Measurements from ENCODE around the gene PFDN2.
A peak's percentile ranks its signal among the peaks of the same experiment; 100 is the strongest.
"Not testable (repeated sequence)": the region's sequence is repeated elsewhere in the genome, so short reads cannot be mapped to it uniquely, and the experiment has no call there.

PFDN2 gene

DNA sequence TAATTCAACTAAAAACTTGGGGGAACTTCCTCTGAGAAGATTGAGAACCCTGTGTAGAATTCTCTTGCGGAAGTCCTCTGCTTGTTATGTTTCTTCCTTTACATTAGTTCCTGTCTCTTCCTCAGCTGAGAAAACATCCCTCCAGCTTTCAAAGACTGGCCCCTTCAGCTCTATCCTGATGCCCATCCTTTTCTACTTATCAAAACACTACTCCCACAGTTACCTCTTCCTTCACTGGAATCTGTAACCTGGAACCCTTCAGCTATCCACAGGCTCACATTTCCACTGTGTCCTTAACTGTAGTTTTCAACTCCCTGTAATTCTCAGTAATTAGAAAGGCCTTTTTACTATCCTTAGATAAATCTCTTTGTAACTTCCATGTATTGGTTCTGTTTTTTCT is 20.6 kb upstream of the PFDN2 start:
- DNase-seq (ENCODE audit: low read depth), result no peak

DNA sequence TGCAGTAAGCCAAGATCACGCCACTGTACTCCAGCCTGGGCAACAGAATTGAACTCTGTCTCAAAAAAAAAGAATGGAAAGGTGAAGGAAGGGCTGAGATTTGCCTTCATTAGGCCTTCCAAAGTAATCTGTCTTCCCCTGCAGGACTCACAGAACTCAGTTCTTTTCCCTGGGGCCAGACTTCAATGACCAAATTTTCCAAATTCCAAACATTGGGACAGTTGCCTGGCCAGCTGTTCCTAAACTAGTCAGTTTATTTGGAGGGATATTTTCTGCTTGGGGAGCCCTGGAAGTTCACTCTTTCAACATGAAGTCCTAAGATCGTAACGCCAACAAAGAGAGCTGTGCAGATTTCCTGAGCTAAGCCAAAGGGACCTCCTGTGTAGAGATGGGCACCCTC is 20.0 kb upstream of the PFDN2 start:
- no peak for DNase-seq (ENCODE audit: low read depth)

DNA sequence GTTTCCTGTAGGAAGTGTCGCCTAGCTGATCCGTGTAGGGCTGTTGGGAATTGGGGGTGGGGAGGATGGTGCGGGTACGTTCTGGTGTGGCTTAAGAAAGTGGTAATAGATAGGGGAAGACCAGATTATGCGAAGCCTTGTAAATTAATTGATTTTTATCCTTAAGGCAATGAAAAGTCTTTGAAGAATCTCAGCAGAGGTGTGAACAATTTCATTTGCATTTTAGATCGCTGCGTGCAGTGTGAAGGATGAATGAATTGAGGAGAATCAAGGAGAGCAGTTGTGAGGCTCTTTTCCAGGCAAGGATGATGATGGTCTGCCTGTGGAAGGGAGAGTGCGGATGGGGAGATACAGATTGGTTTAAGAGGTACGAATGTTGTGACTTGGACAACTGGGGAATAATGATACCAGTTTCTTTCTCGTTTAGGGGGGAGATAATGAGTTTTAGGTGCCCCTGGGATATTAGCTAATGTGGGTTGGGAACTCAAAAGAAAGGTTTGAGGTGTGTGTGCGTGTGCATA is 15.4 kb upstream of the PFDN2 start:
- no peak for DNase-seq (ENCODE audit: low read depth)

DNA sequence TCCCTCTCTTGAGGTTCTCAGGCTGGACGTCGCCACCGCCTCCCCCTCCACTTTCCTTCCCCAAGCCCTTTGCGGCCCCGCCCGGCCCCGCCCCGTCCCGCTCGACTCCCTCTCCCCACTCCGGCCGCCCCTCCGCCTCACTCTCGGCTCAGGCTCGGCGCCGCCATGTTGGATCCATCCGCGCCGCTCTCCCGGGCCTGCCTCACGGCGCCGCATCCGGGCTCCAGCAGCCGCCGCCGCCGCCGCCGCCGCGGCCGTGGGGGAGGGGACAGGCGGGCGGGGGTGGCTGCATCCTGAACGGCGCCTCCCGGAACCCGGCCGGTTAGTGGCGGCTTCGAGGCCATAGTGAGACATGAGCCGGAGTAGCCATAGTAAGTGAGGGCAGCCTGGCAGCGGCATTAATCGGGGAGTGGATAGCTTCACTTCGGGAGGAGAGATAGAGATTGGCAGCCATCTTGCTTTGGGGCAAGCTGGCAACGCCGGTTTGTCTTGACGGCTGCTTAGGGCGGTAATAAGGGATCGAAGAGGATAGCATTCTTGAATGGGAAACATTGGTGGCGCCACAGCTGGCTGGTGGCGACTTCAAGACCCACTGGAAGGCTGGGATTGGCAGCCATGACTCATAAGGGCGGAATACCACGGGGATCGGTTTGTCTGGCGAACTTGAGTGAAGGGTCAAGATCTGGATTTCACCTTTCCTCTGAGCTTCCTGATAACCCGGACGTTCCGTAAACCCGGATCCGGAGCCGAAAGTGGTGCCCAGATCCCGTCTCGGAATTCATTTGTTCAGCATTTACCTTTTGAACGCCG is 14.8 kb upstream of the PFDN2 start, which contains the start of gene DEDD:
Gene DEDD, minus strand, starts transcription at position 258 of the 810 bp plus-strand sequence. CDS start 8,205 bp downstream, outside the sequence.
- peak; percentile 91 for DNase-seq (ENCODE audit: low read depth)

DNA sequence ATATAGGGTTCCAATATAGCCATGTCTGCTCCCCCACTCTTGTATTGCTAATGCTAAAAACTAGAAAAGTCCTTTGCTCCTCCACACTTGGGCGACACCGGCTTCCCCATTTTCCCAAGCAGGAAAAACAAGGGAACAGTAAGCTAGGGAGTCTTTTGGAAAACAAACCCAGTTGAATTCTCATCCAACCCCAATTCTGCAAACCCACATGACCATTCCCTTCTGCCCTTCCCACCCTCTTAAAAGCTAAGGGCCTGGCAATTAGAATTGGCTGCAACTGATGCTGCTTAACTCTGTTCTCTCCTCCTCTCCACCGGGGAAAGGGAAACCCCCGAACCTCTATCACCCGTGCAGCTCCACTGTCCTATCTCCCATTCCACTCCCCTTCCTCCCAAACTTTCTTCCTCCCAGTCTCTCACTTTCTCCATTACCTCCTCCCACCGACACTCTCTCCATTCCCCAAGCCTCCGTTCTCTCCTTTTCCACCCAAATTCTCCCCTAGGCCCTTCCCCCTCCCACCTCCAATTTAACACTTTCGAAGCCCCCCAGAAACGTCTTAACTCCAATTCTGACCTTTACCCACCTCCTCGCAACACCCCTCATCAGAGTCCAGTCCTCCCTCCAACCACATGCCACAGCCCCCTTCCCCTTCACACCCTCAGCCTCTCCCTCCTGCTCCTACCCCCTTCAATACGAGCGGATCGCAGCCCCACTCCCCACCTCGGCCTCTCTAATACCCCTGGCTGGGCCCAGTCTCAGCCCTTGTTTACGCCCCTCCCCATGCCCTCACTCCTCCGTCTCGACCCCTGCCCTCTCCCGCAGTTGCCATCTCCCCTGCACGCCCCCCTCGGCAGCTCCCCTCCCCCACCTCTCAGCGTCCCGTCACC is 13.9 kb upstream of the PFDN2 start:
- no peak for DNase-seq (ENCODE audit: low read depth)

DNA sequence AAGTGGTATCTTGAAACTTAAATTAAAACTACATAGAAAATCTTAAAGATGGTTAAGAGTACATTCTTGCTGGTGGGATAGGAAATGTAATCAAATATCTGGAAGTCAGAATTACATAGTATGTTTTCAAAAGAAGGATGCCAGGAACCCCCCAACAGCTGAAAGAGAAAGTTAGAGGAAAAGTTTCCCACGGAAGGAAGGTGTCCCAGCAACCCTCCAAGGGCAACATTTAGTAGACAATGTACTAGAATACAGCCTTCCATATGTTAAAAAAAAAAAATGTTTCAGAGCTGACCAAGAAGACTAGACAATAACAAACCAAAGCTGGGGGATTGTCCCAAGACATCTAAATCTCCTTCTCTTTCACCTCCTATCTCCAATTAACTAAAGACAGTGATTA is 12.4 kb upstream of the PFDN2 start:
- no peak for DNase-seq (ENCODE audit: low read depth)

DNA sequence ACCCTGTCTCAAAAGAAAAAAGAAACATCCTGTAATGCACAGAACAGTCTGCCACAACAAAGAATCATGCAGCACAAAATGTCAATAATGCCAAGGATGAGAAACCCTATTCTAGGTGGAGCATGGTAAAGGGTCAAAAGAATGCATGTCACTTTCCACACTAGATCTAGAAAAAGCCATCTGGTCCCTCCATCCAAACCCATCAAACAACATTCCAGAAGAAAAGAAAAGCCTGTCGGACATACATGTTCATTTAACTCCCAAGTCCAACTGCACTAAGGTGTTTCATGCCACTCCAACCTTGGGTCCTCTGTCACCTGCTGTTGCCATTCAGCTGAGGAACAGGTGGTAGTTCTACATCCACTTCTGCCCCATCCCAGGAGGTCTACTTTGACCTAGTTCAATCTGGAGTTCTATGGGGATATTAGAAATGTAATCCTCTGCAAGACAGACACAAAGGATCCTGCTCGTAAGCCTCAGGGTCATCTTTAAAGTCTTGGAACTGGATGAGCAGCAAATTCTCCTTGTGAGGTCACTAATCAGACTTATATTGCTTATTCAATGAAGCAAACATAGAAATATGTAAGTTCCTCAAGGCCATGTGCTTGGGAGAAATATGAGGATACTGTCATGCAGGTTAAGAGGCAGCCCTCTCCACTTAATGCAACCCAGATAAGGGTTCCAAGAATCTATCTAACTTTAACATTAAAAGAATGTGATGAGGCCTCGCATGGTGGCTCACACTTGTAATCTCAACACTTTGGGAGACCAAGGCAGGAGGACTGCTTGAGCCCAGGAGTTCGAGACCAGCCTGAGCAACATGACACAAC is 11.0 kb upstream of the PFDN2 start:
- no peak for DNase-seq (ENCODE audit: low read depth)

DNA sequence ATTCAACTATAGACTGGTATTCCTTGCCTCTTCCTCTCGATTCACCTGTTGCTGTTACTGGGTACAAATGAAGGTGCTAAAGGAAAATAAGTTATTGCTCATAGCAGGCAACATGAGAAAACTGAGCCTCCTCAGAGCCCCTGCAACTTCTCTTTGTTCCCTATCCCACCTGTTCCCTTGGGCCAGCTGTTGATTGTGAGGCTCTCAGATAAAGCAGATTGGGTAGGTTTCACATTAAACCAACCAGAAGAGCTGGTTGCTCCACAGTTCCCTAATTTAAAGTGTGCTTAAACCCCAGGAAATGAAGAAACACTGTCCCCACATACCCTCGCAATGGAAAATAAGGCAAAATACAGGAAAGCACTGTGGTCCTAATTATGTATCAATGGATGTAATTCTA is 9.8 kb upstream of the PFDN2 start:
- DNase-seq (ENCODE audit: low read depth), result no peak

DNA sequence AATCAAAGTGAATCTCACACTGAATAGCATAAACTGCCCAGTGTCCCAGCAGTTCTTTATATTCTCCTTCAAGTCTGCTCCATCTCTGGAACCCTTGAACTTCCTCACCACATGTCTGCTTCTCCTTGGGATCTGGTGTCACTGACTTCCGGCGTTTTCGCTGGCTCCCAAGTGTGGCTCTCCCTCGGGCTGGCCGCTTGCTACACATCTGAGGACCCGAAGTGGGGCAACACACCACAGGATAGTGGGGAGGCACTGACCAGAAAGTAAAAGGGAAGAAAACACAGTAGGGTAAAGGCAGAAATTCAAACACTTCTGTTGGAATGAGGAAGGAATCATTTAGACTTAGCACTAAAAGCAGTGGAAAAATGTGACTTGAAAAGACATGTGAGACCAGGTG is 5.1 kb upstream of the PFDN2 start:
- no peak for DNase-seq (ENCODE audit: low read depth)

DNA sequence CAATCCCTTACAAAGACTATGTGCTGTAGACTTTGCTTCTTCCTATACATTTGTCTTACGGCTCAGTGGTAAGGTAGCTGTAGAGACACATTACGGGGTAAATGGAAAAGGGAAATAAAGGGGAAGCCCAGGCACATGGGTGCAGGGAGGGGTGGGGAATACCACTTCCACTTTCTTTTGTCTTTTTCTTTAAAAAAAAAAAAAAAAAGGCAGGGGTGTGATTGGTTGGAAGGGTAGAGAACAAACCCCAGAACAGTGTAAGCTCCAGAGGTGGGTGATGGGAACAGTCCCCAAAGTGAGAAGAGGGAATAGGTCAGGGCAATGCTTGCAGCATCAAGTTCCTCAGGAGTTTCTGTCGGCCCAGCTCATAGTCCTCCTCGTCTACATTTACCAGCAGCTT is 4.0 kb upstream of the PFDN2 start:
- DNase-seq (ENCODE audit: low read depth), result no peak

DNA sequence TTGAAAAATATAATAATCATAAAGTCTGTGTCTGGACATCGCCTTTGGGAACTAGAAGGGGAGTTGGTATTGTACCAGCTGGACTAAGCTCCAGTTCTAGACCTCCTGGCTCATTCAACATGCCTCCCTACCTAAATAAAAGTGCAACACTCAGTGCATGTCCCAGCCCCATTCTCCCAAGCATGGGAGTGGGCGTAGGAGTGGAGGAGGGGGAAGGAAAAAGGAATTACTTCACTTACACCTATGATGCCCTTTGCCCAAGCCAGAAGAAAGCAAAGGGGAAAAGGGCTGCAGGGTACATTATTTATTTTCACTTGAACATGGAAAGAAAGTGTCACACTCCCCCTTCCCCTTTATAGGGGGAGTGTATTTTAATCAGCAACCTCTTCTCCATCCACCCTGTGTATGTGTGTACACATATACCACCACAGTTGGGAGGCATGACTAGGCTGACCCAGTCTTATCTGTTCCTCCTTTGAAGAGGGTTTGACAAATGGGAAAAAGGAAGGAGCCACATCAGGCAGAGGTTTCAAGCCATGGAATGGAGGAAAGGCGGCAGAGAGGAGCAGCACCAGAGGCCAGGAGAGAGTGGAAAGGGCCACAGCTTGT is 3.3 kb upstream of the PFDN2 start:
- DNase-seq (ENCODE audit: low read depth), result no peak

DNA sequence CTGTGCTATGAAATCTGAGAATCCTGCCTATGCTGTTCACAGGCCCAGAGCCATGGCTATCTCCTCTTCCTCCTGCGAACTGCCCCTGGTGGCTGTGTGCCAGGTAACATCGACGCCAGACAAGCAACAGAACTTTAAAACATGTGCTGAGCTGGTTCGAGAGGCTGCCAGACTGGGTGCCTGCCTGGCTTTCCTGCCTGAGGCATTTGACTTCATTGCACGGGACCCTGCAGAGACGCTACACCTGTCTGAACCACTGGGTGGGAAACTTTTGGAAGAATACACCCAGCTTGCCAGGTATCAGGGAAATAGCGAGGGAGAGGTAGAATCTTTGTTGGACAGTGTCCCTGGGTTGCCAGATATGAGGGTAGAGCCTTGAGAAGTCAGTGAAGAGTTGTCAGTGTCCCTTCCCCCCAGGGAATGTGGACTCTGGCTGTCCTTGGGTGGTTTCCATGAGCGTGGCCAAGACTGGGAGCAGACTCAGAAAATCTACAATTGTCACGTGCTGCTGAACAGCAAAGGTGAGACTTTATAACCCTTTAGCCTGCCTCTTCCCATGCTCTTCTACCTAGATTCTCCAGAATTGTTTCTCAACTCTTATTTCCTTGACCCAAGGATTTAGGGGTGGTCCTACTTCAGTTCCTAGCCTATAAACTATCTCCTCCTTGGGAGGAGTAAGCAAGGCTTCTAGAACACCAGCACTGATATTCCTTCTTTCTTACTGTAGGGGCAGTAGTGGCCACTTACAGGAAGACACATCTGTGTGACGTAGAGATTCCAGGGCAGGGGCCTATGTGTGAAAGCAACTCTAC is 1.5 kb upstream of the PFDN2 start:
- DNase-seq (ENCODE audit: low read depth), result no peak

DNA sequence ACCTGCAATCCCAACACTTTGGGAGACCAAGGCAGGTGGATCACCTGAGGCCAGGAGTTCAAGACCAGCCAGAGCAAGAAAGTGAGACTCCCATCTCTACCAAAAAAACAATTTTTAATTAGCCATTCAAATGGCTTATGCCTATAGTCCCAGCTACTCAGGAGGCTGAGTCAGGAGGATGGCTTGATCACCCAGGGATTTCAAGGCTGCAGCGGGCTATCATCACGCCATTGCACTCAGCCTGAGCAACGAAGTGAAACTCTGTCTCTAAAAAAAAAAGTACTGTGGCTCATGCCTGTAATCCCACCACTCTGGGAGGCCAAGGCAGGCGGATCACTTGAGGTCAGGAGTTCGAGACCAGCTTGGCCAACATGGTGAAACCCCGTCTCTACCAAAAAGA is 1.9 kb downstream of the PFDN2 start:
- not testable (repeated sequence) for DNase-seq (ENCODE audit: low read depth)

DNA sequence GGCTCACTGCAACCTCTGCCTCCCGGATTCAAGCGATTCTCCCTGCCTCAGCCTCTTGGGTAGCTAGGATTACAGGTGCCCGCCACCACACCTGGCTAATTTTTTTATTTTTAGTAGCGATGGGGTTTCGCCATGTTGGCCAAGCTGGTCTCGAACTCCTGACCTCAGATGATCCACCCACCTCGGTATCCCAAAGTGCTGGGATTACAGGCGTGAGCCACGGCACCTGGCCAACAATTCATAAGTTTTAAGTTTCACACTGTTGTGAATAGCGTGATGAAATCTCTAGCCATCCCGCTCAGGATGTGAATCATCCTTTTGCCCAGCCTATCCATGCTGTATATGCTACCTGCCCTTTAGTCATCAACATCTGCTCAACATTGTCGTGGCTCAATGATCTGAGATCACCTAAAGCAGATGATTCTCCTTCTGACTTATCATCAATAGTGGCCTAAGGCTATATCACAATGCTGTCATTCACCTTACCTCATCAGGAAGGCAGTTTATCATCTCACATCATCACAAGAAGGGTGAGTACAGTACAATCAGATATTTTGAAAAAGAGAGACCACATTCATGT is 2.6 kb downstream of the PFDN2 start:
- DNase-seq (ENCODE audit: low read depth), result peak; percentile 98

DNA sequence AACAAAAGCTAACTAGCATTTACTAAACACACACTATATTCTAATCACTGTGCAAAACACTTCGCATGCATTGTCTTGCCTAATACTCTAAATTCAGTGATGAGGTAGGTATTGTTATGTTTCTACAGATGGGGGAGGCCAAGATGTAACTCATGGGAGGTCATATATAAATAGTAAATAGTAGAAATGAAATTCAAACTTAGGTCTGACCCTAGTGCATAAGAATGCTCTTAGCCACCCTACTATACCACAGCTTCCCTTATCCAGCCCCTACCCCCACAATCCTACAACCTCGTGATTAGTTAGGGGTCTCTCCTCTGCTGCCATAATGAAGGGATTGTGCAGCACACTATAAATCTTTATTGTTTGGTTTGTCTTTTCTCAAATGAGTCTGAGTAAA is 3.3 kb downstream of the PFDN2 start:
- no peak for DNase-seq (ENCODE audit: low read depth)

DNA sequence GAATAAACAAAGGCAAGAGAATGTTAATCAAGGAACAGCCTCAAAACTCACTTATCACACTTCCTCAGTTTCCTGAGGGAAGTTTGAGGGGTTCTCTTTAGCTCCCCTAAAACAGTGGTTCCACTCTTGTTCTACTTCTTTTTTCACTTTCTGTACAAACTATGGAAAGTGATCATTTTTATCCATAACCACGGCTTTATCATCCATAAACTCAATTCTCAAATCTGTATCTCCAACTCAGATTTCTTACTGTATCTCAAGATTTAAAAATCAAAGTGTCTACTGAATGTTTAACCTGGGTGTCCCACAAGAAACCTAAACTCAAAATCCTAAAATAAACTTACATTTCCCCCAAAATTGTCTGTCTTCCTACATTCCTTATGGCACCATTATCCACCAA is 3.9 kb downstream of the PFDN2 start:
- no peak for DNase-seq (ENCODE audit: low read depth)

DNA sequence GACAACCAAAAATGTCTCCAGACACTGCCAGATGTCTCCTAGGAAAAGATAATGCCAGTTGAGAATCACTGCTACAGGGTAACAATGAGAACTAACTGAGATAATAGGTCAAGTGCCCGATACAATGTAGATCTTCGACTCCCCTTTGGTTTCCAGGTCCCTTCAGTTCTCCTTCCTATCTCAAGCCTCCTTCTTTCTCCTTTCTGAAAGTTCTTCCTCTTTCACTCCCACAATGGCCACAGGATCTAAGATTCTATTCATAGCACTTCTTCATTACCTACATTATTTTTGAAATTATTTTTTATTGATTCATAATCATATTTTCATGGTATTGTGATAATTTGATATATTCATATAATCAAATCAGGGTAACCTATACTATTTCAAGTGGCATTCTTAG is 6.3 kb downstream of the PFDN2 start:
- DNase-seq (ENCODE audit: low read depth), result no peak

DNA sequence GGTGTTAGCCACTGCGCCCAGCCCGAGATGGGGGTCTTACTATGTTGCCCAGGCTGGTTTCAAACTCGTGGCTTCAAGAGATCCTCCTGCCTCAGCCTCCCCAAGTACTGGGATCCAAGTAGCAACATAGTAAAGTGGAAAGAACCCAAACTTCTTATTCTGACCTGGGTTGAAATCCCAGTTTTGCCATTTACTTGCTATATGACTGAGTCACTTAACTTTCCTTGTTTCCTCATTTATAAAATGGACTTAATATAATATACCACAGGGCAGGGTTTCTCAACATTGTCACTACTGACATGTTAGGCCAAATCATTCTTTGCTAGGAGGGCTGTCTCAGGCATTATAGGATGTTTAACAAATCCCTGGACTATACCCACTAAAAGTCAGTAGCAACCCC is 6.7 kb downstream of the PFDN2 start:
- no peak for DNase-seq (ENCODE audit: low read depth)

DNA sequence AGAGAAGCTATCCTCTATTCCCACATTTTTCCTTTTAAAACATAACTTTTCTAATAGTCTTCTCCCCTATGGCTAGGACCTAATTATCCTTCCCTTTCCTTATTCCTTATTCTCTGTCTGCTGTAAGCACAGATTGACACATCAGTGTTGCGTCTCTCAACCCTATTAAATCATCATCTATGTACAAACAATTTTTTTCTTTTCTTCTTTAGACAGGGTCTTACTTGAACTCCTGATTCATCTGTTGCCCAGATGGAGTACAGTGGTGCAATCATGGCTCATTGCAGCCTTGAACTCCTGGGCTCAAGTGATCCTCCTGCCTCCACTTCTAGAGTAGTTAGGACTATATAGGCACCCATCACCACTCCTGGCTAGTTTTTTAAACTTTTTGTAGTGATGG is 11.4 kb downstream of the PFDN2 start:
- no peak for DNase-seq (ENCODE audit: low read depth)

DNA sequence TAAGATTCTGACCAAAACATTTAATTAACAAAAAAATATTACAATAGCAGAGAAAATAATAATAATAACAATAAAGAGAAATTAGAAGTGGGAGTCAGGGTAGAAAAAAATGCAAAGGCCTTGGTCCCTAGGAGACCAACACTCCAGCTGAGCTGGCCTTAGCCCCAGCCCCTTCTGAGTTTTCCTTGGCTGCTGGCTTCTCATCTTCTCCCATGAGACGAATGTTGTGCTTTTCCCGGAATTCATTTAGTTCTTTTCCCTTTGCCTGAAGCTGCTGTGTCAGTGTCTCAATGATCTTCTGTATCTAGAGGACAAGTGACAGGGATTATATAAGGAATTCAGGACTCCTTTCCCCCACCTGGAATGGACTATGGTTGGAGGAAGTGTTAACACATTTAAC is 17.3 kb downstream of the PFDN2 start:
- DNase-seq (ENCODE audit: low read depth), result no peak
